OCI-LY1 (cell line): Measurements from ENCODE around the gene CPT1B.
"Not testable (repeated sequence)": the region's sequence is repeated elsewhere in the genome, so short reads cannot be mapped to it uniquely, and the experiment has no call there.

Experiments used
- H2AFZ ChIP-seq: fragments of 200-600 bp; sonication (generic), shearing (Covaris generic); 2 replicates; pipeline ENCODE4 v1.6.0; 2014; ENCODE audit warnings: antibody characterized with exemption, mild to moderate bottlenecking, low read length
- H3F3A ChIP-seq: fragments of 200-600 bp; sonication (generic), shearing (Covaris generic); 2 replicates; pipeline ENCODE4 v1.6.0; 2014; ENCODE audit warnings: mild to moderate bottlenecking, antibody characterized with exemption, low read length, moderate library complexity; ENCODE audit not compliant: insufficient read depth
- H3K27ac ChIP-seq: fragments of 200-600 bp; sonication (generic); 2 replicates; pipeline ENCODE4 v1.5.1; 2014; ENCODE audit warnings: low read length, mixed run types, mild to moderate bottlenecking, low read depth; ENCODE audit not compliant: poor library complexity, severe bottlenecking
- H3K27me3 ChIP-seq: fragments of 200-600 bp; sonication (generic); 2 replicates; pipeline ENCODE4 v1.6.0; 2014; ENCODE audit warnings: antibody characterized with exemption, mild to moderate bottlenecking, low read length, moderate library complexity; ENCODE audit not compliant: insufficient read depth
- H3K36me3 ChIP-seq: fragments of 200-600 bp; sonication (generic); 2 replicates; pipeline ENCODE4 v1.6.1; 2014; ENCODE audit warnings: mild to moderate bottlenecking, antibody characterized with exemption, low read length, moderate library complexity, mixed read lengths; ENCODE audit not compliant: insufficient read depth
- H3K4me1 ChIP-seq: fragments of 200-600 bp; sonication (generic); 2 replicates; pipeline ENCODE4 v1.5.1; 2014; ENCODE audit warnings: mild to moderate bottlenecking, low read length, moderate library complexity; ENCODE audit not compliant: insufficient read depth, severe bottlenecking
- H3K4me2 ChIP-seq: fragments of 200-600 bp; sonication (generic), shearing (Covaris generic); 2 replicates; pipeline ENCODE4 v1.6.1; 2014; ENCODE audit warnings: low read length
- H3K4me3 ChIP-seq: fragments of 200-600 bp; sonication (generic); 2 replicates; pipeline ENCODE4 v1.5.1; 2014; ENCODE audit warnings: low read length, low read depth, mild to moderate bottlenecking, mixed read lengths; ENCODE audit not compliant: poor library complexity, severe bottlenecking
- H3K79me2 ChIP-seq: fragments of 200-600 bp; shearing (Covaris generic); 2 replicates; pipeline ENCODE4 v1.6.1; 2016; ENCODE audit warnings: mixed run types, low read length, mixed read lengths; ENCODE audit not compliant: insufficient read depth
- H3K9ac ChIP-seq: fragments of 200-600 bp; sonication (generic), shearing (Covaris generic); 2 replicates; pipeline ENCODE4 v1.6.1; 2014; ENCODE audit warnings: mild to moderate bottlenecking, low read length, mixed read lengths
- H3K9me2 ChIP-seq: fragments of 200-600 bp; sonication (generic), shearing (Covaris generic); 2 replicates; pipeline ENCODE4 v1.6.1; 2014; ENCODE audit warnings: low read depth, mild to moderate bottlenecking, low read length, mixed read lengths
- H3K9me3 ChIP-seq: fragments of 200-600 bp; shearing (Covaris generic); 2 replicates; pipeline ENCODE4 v1.6.1; 2014; ENCODE audit warnings: low read length, mixed read lengths
- H4K20me1 ChIP-seq: fragments of 200-600 bp; sonication (generic), shearing (Covaris generic); 2 replicates; pipeline ENCODE4 v1.6.0; 2016; ENCODE audit warnings: mild to moderate bottlenecking, low read length; ENCODE audit not compliant: insufficient read depth
- EZH2 ChIP-seq: fragments of 200-600 bp; sonication (generic), shearing (Covaris generic); IDR thresholded peaks from 2 replicates; pipeline ENCODE4 v1.8.0; 2017; ENCODE audit warnings: borderline replicate concordance, mixed run types, mild to moderate bottlenecking, antibody characterized with exemption, low read length, moderate library complexity, mixed read lengths
- TF ChIP-seq, protein P1 (sequence below): fragments of 200-600 bp; sonication (generic), shearing (Covaris generic); IDR thresholded peaks from 2 replicates; pipeline ENCODE4 v1.5.1; 2017; ENCODE audit warnings: mild to moderate bottlenecking, antibody characterized with exemption, low read length, moderate library complexity, mixed read lengths

CPT1B gene

DNA sequence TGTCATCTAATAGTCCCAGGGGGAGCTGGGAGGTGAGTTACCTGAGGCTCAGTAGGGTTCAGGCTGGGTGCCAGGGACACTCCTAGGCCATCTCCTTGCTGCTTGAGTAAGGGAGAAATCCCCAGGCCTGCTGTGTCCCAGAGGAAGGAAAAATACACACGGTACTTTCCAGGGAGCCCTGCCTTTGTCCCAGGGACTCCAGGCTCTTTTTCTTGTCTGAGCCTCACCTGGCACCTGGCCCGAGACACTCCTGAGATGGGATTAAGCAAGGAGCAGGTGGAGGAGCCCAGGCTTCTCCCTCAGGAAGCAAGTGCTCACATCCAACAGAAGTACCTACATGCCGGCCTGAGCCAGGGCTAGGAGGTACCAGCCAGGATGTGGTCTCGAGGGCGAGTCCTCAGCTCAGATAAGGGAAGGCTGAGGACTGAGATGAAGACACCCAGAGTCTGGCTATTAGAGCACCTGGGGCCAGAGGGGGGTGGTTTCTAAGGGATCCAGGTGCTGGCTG is 33.4 kb downstream of the CPT1B start:
- H3K79me2 ChIP-seq: no peaks in the 10 kb centered on the region
- no peaks in the 10 kb centered on the region for H4K20me1 ChIP-seq
- TF ChIP-seq, protein P1, sequence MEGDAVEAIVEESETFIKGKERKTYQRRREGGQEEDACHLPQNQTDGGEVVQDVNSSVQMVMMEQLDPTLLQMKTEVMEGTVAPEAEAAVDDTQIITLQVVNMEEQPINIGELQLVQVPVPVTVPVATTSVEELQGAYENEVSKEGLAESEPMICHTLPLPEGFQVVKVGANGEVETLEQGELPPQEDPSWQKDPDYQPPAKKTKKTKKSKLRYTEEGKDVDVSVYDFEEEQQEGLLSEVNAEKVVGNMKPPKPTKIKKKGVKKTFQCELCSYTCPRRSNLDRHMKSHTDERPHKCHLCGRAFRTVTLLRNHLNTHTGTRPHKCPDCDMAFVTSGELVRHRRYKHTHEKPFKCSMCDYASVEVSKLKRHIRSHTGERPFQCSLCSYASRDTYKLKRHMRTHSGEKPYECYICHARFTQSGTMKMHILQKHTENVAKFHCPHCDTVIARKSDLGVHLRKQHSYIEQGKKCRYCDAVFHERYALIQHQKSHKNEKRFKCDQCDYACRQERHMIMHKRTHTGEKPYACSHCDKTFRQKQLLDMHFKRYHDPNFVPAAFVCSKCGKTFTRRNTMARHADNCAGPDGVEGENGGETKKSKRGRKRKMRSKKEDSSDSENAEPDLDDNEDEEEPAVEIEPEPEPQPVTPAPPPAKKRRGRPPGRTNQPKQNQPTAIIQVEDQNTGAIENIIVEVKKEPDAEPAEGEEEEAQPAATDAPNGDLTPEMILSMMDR: no peak
- H3K27ac ChIP-seq: no peak overlapping the region
- H3K9ac ChIP-seq: no peak overlapping the region
- peak overlapping the region; percentile 50; the same call in 1 of the 2 replicates for H3K4me2 ChIP-seq
- no peaks in the 10 kb centered on the region for H3K9me2 ChIP-seq
- H2AFZ ChIP-seq: no peak overlapping the region
- no peaks in the 10 kb centered on the region for H3K27me3 ChIP-seq
- H3K4me1 ChIP-seq: peaks cover 53% of the 10 kb centered on the region
- peaks cover 11% of the 10 kb centered on the region; the same call in 1 of the 2 replicates for H3F3A ChIP-seq
- no peaks in the 10 kb centered on the region for H3K9me3 ChIP-seq
- H3K36me3 ChIP-seq: no peaks in the 10 kb centered on the region
- no peak overlapping the region for H3K4me3 ChIP-seq

DNA sequence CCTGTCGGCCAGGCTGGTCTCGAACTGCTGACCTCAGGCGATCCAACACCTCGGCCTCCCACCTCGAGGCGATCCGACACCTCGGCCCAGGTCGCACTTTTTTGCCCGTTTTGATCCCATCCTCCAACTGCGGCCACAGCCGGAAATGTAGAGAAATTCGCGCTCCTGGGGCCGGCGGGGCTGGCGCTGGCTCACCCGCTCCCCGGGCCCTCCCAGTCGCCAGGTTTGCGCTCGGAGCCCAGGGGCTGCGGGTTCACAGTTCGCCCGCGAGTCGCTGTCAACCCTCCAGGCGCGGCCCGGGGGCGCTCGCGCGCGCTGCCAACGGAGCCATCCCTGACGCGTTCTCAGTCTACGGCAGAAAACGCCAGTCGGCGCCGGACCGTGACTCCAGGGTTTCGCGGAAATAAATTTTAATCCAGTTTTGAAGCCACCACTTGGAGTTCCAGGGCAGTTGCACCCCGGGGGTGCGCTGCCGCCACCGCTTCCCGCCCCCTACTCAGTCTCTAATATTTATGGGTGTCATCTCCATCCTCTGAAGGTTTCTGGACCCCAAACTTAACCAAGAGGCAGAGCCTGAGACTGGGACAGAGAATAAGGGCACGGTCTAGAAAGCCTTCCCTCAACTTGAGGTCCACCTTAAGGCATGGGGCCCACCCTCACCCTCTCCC is 34.0 kb downstream of the CPT1B start:
- no peaks in the 10 kb centered on the region for H3K79me2 ChIP-seq
- no peaks in the 10 kb centered on the region for H3K9me3 ChIP-seq
- H3K27me3 ChIP-seq: no peaks in the 10 kb centered on the region
- H4K20me1 ChIP-seq: no peaks in the 10 kb centered on the region
- no peak overlapping the region; the same call in 1 of the 2 replicates for H3K9ac ChIP-seq
- no peak overlapping the region for H3K27ac ChIP-seq
- H3K4me1 ChIP-seq: peaks cover 58% of the 10 kb centered on the region
- no peaks in the 10 kb centered on the region for H3K36me3 ChIP-seq
- H2AFZ ChIP-seq: no peak overlapping the region
- H3K4me3 ChIP-seq: peak overlapping the region; percentile 15
- TF ChIP-seq, protein P1: peak; percentile 75
- no peak for TF ChIP-seq EZH2
- H3F3A ChIP-seq: peaks cover 11% of the 10 kb centered on the region; the same call in 1 of the 2 replicates
- H3K4me2 ChIP-seq: peak overlapping the region; percentile 50
- no peaks in the 10 kb centered on the region for H3K9me2 ChIP-seq

DNA sequence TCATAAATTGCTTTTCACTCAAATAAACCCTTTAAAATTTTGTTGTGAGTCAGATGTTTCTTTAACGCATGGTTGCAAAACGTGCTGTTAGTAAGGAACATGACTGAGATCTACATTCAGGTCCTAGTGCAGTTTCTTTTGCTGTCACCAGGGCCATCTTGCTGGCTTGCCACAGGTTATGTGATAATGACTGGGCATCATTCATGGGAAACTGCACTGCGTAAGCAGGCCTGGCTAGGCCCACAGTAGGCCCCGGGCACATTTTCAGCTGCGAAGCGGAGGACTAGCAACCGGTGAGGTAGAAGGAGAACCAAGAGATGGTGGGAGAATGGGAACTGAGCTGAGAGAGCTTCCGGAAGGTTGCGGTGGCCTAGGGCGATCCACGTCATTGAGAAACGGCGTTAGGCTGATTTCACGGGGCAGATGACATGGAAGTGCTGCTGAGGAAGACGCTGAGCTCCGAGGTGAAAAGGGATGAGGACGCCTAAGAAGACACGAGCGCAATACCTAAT is 35.8 kb downstream of the CPT1B start:
- H3K4me1 ChIP-seq: peaks cover 56% of the 10 kb centered on the region
- H3F3A ChIP-seq: peaks cover 11% of the 10 kb centered on the region; the same call in 1 of the 2 replicates
- H4K20me1 ChIP-seq: no peaks in the 10 kb centered on the region
- H3K4me3 ChIP-seq: peak overlapping the region; percentile 6
- TF ChIP-seq, protein P1: no peak; the same call in 1 of the 2 replicates
- no peak for TF ChIP-seq EZH2
- H2AFZ ChIP-seq: no peak overlapping the region
- H3K9ac ChIP-seq: no peak overlapping the region; the same call in 1 of the 2 replicates
- no peaks in the 10 kb centered on the region for H3K9me2 ChIP-seq
- H3K27ac ChIP-seq: peak overlapping the region; percentile 97
- H3K9me3 ChIP-seq: no peaks in the 10 kb centered on the region
- no peaks in the 10 kb centered on the region for H3K79me2 ChIP-seq
- no peaks in the 10 kb centered on the region for H3K27me3 ChIP-seq
- peak overlapping the region; percentile 51; the same call in 1 of the 2 replicates for H3K4me2 ChIP-seq
- no peaks in the 10 kb centered on the region for H3K36me3 ChIP-seq

DNA sequence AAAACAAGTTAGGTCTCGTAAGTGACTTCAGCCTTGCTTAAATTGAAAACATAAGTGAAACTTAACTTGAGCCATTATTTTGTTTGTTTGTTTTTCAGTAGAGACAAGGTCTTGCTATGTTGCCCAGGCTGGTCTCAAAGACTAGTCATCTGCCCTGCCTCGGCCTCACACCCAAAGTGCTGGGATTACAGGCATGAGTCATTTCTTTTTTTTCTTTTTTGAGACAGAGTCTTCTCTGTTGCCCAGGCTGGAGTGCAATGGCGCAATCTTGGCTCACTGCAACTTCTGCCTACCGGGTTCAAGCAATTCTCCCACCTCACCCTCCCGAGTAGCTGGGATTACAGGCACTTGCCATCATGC is 36.6 kb downstream of the CPT1B start:
- peaks cover 11% of the 10 kb centered on the region; the same call in 1 of the 2 replicates for H3F3A ChIP-seq
- peak overlapping the region; percentile 97 for H3K27ac ChIP-seq
- H3K9ac ChIP-seq: peak overlapping the region; percentile 41; the same call in 1 of the 2 replicates
- peak overlapping the region; percentile 6 for H3K4me3 ChIP-seq
- not testable (repeated sequence) for H3K27me3 ChIP-seq, H3K9me3 ChIP-seq, H3K36me3 ChIP-seq, H3K9me2 ChIP-seq, H3K79me2 ChIP-seq, H4K20me1 ChIP-seq, H2AFZ ChIP-seq
- H3K4me2 ChIP-seq: peak overlapping the region; percentile 51; the same call in 1 of the 2 replicates
- peaks cover 56% of the 10 kb centered on the region for H3K4me1 ChIP-seq
